Activated CD8-positive, alpha-beta memory T cell treated with anti-CD3 and anti-CD28 coated beads for 48 hours (primary cell): ENCODE measurements around the gene ITGAX.
"Not testable (repeated sequence)": the region's sequence is repeated elsewhere in the genome, so short reads cannot be mapped to it uniquely, and the experiment has no call there.

Experiments
- DNase-seq, 3 experiments: peaks; one replicate each; pipeline ENCODE4 v3.0.0-alpha.2; 2020; ENCODE audit warnings: low read depth in 2 of 3, low spot score in 2 of 3

Gene ITGAX

DNA sequence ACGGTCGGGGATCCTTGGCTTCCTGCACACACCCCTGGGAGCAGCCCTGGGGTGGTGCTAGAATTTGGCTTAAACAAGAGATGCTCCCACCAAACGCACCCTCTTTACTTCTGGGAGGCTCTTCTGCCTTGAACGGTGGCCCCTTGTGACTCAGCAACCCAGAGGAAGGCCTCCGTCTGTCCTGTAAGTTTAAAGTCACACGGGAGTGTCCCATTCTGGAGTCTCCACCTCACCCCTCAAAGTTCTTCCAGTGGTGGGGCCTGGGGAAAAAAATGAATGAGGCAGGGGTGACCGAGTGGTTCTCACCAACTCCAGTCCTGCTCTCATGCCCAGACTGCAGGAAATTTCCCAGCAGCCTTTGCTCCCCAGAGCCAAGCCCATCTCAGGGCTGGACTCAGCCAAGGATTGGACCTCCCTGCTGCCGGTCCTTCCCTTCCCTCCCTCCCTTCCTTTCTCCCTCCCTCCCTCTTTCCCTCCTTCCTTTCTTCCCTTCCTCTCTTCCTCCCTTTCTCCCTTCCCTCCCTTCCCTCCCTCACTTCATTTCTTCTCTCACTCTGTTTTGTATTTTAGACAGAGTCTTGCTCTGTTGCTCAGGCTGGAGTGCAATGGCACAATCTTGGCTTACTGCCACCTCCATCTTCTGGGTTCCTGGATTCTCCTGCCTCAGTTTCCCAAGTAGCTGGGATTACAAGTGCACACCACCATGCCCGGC is 49.5 kb downstream of the ITGAX start:
- no peak for DNase-seq

DNA sequence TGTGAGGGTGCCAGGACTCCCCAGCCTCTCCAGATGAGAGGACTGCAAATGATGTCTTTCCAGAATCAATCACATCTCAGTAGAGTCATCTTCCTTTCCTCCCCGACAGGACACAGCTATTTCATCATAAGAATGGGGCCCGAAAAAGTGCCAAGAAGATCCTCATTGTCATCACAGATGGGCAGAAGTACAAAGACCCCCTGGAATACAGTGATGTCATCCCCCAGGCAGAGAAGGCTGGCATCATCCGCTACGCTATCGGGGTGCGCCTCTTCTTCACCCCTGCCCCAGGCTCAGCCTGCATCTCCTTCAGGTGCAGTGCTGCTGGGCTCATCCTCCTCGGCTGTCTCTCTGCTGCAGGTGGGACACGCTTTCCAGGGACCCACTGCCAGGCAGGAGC is 52.4 kb downstream of the ITGAX start:
- DNase-seq = no peak

GRCh38 chr16:31409433-31409832 is 54.5 kb downstream of the ITGAX start:
- DNase-seq = no peak

DNA sequence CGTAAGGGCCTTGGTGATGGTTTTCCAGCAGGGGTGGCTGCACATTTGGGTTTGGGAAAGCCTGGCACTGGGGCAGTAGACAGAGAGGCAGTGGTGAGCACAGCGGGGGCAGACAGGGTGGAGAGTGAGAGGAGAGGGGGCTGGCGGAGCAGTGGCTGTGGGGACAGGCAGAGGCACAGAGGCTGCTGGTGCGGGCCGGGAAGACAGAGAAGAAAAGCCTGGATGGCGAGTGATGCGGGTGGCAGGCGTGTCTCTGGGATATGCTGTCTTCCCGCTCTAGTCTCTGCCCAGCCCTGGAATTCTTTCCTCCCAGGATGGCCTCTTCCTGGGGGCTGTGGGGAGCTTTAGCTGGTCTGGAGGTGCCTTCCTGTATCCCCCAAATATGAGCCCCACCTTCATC is 55.1 kb downstream of the ITGAX start:
- no peak for DNase-seq

GRCh38 chr16:31411024-31411844 is 56.3 kb downstream of the ITGAX start:
- no peak for DNase-seq

DNA sequence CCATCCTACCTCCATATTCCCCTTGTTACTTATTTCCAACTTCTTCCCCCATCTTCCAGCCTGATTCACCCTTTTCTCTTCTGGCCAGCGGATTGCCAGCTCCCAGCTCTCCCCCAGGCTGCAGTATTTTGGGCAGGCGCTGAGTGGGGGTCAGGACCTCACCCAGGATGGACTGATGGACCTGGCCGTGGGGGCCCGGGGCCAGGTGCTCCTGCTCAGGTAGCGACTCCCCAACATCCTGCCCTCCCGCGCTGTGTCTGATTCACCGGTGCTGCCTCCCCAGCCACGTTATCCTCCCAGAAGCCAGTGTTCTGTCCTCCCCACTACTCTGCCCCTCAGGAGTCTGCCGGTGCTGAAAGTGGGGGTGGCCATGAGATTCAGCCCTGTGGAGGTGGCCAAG is 57.8 kb downstream of the ITGAX start:
- DNase-seq = no peak

DNA sequence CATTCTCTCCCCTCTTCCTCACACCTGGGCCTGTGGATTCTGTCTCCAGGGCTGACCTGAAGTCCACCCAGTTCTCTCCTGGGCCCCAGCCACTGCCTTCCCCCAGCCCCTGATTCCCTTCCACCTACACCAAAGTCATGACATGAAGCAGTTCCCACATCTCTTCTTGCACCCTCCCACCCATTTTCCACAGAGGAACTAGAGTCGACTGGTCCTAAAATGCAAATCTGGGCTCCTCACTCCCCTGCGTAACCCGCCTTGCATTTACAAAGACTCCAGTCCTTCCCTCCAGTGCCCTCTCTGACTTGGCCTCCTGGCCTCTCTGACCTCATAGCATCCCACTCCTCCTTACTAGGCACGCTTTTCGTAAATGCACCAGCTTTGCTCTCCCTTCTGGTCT is 58.4 kb downstream of the ITGAX start:
- no peak for DNase-seq

DNA sequence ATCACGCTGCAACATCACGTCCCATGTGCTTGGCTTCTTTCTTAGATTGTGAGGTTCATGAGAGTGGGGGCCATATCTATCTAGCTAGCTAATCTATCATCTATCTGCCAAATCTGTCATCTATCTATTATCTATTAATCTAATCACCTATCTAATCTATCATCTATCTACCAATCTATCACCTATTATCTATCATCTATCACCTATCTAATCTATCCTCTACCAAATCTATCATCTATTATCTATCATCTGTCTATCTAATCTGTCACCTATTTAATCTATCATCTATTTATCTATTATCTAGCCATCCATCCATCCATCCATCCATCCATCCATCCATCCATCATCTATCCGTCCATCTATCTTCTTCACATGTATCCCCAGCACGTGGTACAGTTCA is 59.0 kb downstream of the ITGAX start:
- DNase-seq = no peak

DNA sequence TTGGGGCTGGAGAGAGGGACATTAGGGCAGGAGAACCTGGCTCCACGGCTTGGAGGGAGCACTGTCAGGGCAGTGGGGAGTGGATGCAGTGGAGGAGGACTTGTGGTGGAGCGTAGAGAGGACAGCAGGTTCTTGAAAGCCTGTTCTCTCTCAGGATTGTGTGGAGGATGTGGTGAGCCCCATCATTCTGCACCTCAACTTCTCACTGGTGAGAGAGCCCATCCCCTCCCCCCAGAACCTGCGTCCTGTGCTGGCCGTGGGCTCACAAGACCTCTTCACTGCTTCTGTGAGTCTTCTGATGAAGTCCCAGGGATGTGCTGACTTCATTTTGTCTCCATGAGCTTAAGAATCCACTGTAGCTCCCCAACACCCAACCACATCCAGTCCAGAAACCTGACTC is 59.7 kb downstream of the ITGAX start:
- DNase-seq = no peak

- no peak for DNase-seq
Measured at GRCh38 chr16:31416371-31416770, 61.4 kb downstream of the ITGAX start.

DNA sequence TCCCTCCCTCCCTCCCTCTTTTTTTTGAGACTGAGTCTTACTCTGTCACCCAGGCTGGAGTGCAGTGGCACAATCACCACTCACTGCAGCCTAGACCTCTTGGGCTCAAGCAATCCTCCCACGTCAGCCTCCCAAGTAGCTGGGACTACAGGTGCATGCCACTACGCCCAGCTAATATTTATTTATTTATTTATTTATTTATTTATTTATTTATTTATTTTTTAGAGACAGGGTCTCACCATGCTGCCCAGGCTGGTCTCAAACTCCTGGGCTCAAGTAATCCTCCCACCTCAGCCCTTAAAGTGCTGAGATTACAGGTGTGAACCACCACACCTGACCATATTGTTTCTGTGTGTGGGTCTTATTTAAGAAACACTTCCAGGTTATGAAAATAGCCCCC is 62.1 kb downstream of the ITGAX start:
- DNase-seq = not testable (repeated sequence)

GRCh38 chr16:31417916-31418315 is 62.9 kb downstream of the ITGAX start:
- DNase-seq = no peak

- no peak for DNase-seq
Measured at GRCh38 chr16:31420037-31420436, 65.1 kb downstream of the ITGAX start.

- DNase-seq = peak in 2 of 3 experiments; percentile 36 to 52
Measured at GRCh38 chr16:31421587-31421986, 66.6 kb downstream of the ITGAX start.

GRCh38 chr16:31423241-31423640 is 68.3 kb downstream of the ITGAX start:
- no peak for DNase-seq

GRCh38 chr16:31423801-31424200 is 68.8 kb downstream of the ITGAX start:
- DNase-seq = no peak

DNA sequence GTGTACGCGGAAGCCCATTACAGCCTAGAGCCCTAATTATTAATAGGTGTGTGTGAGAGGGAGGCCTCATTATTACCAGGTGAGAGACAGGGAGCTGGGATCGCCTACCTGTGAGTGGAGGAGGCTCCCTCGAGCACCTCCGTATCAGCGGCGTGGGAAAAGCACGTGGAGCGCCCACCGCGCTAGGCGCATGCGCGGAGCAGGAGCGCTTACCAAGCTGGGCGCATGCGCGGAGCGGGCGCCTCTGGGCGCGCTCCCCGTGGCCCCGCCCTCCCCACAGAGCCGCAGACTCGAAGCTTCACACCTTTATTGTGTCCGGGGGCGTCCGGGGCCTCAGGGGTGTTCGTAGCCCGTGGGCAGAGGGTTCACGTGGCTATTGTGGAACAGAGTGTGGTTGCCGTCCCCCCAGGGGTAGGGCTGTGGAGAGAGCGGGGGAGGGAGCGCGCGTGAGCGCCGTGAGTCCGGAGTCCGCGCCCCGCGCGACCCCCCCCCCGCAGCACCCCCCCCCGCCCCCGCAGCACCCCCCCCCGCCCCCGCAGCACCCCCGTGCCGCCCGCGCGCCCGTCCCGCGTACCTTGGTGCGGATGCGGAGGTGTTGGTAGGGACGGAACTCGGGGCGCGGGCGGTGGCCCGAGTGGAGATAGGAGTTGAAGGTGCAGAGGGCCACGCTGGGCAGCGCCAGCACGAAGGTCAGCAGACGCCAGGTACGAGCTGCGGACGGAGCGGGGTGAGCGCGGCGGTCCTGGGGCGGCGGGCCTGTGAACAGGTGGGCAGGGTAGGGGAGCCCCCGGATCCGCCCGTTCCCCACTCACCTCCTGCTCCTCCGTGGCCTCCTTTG is 72.7 kb downstream of the ITGAX start:
- peak in 2 of 3 experiments; percentile 35 to 47 for DNase-seq

GRCh38 chr16:31428279-31428597 is 73.3 kb downstream of the ITGAX start, which contains the start of gene COX6A2:
Gene COX6A2, minus strand, starts transcription at chr16:31428360. Its CDS starts 35 bp downstream, at chr16:31428325.
- no peak for DNase-seq

DNA sequence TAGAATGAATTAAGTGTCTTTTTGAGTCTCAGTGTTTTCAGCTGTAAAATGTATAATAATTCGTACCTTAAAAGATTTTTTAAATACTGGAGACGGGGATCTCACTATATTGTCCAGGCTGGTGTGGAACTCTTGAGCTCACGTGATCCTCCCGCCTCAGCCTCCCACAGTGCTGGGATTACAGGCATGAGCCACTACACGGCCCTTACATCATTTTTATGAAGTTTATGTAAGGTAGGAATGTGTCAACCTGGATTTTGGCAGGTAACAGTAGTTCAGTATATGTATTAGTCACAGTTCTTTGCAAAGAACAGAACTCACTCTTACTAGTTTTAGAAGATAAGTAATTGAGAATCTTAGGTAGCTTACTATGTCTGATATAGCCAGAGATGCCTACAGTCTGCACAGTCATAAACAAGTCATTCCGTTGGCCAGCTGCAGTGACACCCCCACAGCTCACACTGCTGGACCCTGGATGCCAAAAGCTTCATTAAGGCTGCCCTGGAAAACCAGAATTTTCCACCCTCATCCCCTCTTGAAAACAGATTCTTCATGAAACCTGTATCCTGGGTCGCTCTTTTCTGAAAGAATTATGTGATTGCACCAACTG is 73.8 kb downstream of the ITGAX start:
- no peak for DNase-seq

- no peak for DNase-seq
Measured at GRCh38 chr16:31429314-31429713, 74.3 kb downstream of the ITGAX start.

GRCh38 chr16:31429796-31430195 is 74.8 kb downstream of the ITGAX start:
- no peak for DNase-seq
